K562 (cell line): Measurements from ENCODE around the gene C1orf116. TPM values are rescaled to one million over a fixed set of nuclear protein-coding genes. Genes with fewer than 3 reads are reported as not detected.

ENCODE experiments used
- CUX1 ChIP-seq: fragments of 200-800 bp; sonication (Bioruptor generic); IDR thresholded peaks from 2 replicates; pipeline ENCODE4 v1.6.1; 2016; ENCODE audit warnings: missing genetic modification characterization, missing compliant biosample characterization
- GABPB1 ChIP-seq: sonication (generic); formaldehyde crosslinking; IDR thresholded peaks from 2 replicates; pipeline ENCODE4 v1.8.0; 2022; ENCODE audit warnings: mild to moderate bottlenecking, missing genetic modification reagents
- HEY1 ChIP-seq: fragments of 250-450 bp; sonication (Bioruptor Pico); IDR thresholded peaks from 2 replicates; pipeline ENCODE4 v1.5.0; 2020; ENCODE audit warnings: mild to moderate bottlenecking, moderate library complexity, borderline replicate concordance
- HINFP ChIP-seq: fragments of 450-650 bp; conservative IDR thresholded peaks from 2 replicates; pipeline ENCODE4 v1.6.1; 2016; ENCODE audit warnings: missing genetic modification characterization, low read depth, mild to moderate bottlenecking, control low read depth, missing compliant biosample characterization
- MEF2D ChIP-seq: conservative IDR thresholded peaks from 2 replicates; pipeline ENCODE4 v1.6.1; 2016; ENCODE audit warnings: low read depth, missing genetic modification characterization, missing compliant biosample characterization
- MYC ChIP-seq, 2 experiments: fragments of 250-450 bp in 1 of 2; sonication (Bioruptor Pico) in 1 of 2; IDR thresholded peaks; 2 replicates each; pipeline versions ENCODE4 v1.5.1 to v1.6.1; 2012 to 2021; ENCODE audit warnings: low read depth in 2 of 2, borderline replicate concordance in 1 of 2, improper control_type of control experiment in 1 of 2, low read length in 1 of 2, mild to moderate bottlenecking in 1 of 2, moderate library complexity in 1 of 2
- NR4A1 ChIP-seq, 2 experiments: fragments of 250-450 bp in 1 of 2; fragments of 450-650 bp in 1 of 2; sonication (Bioruptor Pico) in 1 of 2; IDR thresholded peaks; 2 replicates each; pipeline versions ENCODE4 v1.4.0 to v1.6.1; 2016 to 2020; ENCODE audit warnings: mild to moderate bottlenecking in 2 of 2, missing compliant biosample characterization in 1 of 2, missing genetic modification characterization in 1 of 2, moderate library complexity in 1 of 2
- STAT5B ChIP-seq: fragments of 250-450 bp; sonication (Bioruptor Pico); IDR thresholded peaks from 2 replicates; pipeline ENCODE4 v1.8.0; 2021; ENCODE audit warnings: mild to moderate bottlenecking, inconsistent platforms
- ZBTB17 ChIP-seq: fragments of 450-650 bp; formaldehyde crosslinking; IDR thresholded peaks from 2 replicates; pipeline ENCODE4 v1.4.0; 2020; ENCODE audit warnings: mild to moderate bottlenecking
- ZFX ChIP-seq: sonication (generic); formaldehyde crosslinking; IDR thresholded peaks from 2 replicates; pipeline ENCODE4 v1.8.0; 2022; ENCODE audit warnings: mild to moderate bottlenecking, missing genetic modification reagents, moderate library complexity
- ZKSCAN1 ChIP-seq: fragments of 150-350 bp; IDR thresholded peaks from 2 replicates; pipeline ENCODE4 v1.6.1; 2016; ENCODE audit warnings: low read depth, low read length
- ZNF134 ChIP-seq: fragments of 250-450 bp; sonication (Bioruptor Pico); conservative IDR thresholded peaks from 2 replicates; pipeline ENCODE4 v1.4.0; 2020
- ZNF445 ChIP-seq: fragments of 250-450 bp; sonication (Bioruptor Pico); IDR thresholded peaks from 2 replicates; pipeline ENCODE4 v1.4.0; 2020; ENCODE audit warnings: low read depth, mild to moderate bottlenecking, moderate library complexity
- polyA plus RNA-seq, 8 experiments: library from polyadenylated mRNA; depleted of rRNA in 4 of 8; stranded (reverse) in 5 of 8; unstranded in 3 of 8; fragments of >200 nt; fragmentation: Nextera tagmentation in 2 of 8; fragmentation: Illumina TruSeq in 1 of 8; extraction: Ambion mirVana in 2 of 8; extraction: Trizol in 1 of 8; gene quantifications; 2 replicates each; pipeline versions ENCODE4 v1.2.1 to v1.2.3, GENCODE V29; 2011 to 2014; ENCODE audit warnings: inconsistent platforms in 1 of 8, missing spikeins in 1 of 8
- total RNA-seq, 7 experiments: library from RNA; depleted of rRNA in 6 of 7; stranded (reverse); fragments of >200 nt in 6 of 7; fragmentation: Illumina TruSeq in 2 of 7; extraction: Trizol in 2 of 7; gene quantifications; 2 replicates each; pipeline versions ENCODE4 v1.2.1 to v1.2.3, GENCODE V29; 2011 to 2021; ENCODE audit warnings: low replicate concordance in 1 of 7
- TF ChIP-seq, protein P1 (sequence below): fragments of 450-650 bp; formaldehyde crosslinking; IDR thresholded peaks from 2 replicates; pipeline ENCODE4 v1.4.0; 2020; ENCODE audit warnings: mild to moderate bottlenecking, mixed read lengths
- TF ChIP-seq, protein P2 (sequence below): fragments of 250-450 bp; sonication (Bioruptor Pico); IDR thresholded peaks from 2 replicates; pipeline ENCODE4 v1.4.0; 2020; ENCODE audit warnings: mild to moderate bottlenecking, moderate library complexity

C1orf116 gene
- total and polyA plus RNA-seq, 9 of the 15 experiments (the other 6 are each of a cell fraction or from before 2014, with no cell fraction given): 0.62 to 3.0 (median 0.95) TPM

- TF ChIP-seq NR4A1 (CRISPR knock-in tag; IDR thresholded peaks at IDR 0.05) (peak; percentile 91; the same call in 1 of the 2 replicates), NR4A1 (tag; IDR thresholded peaks at IDR 0.05) (peak; percentile 90), HEY1 (peak; percentile 14; the same call in 1 of the 2 replicates), ZBTB17 (peak; percentile 82; the same call in 1 of the 2 replicates), CUX1 (CRISPR knock-in tag) (0 out of 2 replicates have a peak, but pooled peaks have one; percentile 4), HINFP (0 out of 2 replicates have a peak, but pooled peaks have one; percentile 48), ZKSCAN1 (no peak), GABPB1 (CRISPR knock-in tag) (peak; percentile 14; the same call in 1 of the 2 replicates), ZNF134 (CRISPR knock-in tag) (0 out of 2 replicates have a peak, but pooled peaks have one; percentile 50), STAT5B (no peak), ZNF445 (CRISPR knock-in tag) (peak; percentile 69; the same call in 1 of the 2 replicates), ZFX (CRISPR knock-in tag) (peak; percentile 47), MYC (IDR thresholded peaks at IDR 0.05; ENCODE audit: low read depth, low read length) (no peak), MYC (CRISPR knock-in tag; IDR thresholded peaks at IDR 0.05; ENCODE audit: borderline replicate concordance, low read depth) (peak; percentile 83; the same call in 1 of the 2 replicates), MEF2D (tag) (peak; percentile 57; the same call in 1 of the 2 replicates)
- TF ChIP-seq, protein P1, sequence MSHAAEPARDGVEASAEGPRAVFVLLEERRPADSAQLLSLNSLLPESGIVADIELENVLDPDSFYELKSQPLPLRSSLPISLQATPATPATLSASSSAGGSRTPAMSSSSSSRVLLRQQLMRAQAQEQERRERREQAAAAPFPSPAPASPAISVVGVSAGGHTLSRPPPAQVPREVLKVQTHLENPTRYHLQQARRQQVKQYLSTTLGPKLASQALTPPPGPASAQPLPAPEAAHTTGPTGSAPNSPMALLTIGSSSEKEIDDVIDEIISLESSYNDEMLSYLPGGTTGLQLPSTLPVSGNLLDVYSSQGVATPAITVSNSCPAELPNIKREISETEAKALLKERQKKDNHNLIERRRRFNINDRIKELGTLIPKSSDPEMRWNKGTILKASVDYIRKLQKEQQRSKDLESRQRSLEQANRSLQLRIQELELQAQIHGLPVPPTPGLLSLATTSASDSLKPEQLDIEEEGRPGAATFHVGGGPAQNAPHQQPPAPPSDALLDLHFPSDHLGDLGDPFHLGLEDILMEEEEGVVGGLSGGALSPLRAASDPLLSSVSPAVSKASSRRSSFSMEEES (CRISPR knock-in tag): peak; percentile 31
- TF ChIP-seq, protein P2, sequence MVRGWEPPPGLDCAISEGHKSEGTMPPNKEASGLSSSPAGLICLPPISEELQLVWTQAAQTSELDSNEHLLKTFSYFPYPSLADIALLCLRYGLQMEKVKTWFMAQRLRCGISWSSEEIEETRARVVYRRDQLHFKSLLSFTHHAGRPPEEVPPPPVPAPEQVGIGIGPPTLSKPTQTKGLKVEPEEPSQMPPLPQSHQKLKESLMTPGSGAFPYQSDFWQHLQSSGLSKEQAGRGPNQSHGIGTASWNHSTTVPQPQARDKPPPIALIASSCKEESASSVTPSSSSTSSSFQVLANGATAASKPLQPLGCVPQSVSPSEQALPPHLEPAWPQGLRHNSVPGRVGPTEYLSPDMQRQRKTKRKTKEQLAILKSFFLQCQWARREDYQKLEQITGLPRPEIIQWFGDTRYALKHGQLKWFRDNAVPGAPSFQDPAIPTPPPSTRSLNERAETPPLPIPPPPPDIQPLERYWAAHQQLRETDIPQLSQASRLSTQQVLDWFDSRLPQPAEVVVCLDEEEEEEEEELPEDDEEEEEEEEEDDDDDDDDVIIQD (CRISPR knock-in tag): peak; percentile 89; the same call in 1 of the 2 replicates
Measured at GRCh38 chr1:207025146-207025880, 7.2 kb downstream of the C1orf116 start (continued).
